GM19025 (cell line): ENCODE results near the gene CSRP1.
"Not testable (repeated sequence)": the region's sequence is repeated elsewhere in the genome, so short reads cannot be mapped to it uniquely, and the experiment has no call there.

ENCODE experiments used
- ATAC-seq: cut with Tn5 transposase; IDR thresholded peaks from one replicate; pipeline ENCODE4 v1.9.1; 2021; ENCODE audit warnings: mild to moderate bottlenecking, low read depth, moderate library complexity; ENCODE audit not compliant: unreplicated experiment

The CSRP1 gene

DNA sequence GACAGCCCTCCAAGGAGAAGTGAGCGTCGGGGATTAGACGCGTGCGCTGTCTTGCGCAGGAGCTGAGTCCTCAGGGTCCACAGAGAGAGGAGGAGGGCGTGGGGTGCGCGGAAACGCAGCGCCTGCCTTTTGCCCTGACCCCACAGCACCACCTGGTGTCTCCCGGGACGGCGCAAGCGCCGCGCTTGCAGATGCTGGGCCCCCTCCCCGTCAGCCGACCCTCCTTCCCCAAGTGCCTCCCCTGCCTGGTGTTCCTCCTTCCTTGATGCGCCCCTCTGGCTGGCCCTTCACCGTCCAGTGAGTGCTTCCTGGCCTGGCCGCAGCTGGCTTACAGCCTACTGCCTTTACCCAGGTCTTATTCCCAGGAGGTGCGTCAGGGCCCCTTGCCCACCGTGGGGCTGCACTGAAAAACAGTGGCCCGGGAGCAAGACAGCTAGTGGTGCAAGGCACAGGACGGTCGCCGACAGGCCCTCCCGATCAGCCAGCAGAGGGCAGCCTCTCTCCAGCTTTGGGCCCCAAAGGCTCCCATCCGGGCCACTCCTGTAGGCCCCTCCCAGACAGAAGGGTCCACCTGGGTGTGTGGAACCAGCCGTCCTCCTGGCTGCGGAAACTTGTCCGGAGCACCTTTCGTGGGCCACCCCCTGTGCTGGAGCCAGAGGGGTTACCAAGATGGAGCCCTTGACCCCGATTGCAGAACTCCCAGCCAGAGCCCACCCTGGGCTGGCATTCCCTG lies 25.0 kb downstream of the CSRP1 start:
- ATAC-seq, result peak; percentile 78

DNA sequence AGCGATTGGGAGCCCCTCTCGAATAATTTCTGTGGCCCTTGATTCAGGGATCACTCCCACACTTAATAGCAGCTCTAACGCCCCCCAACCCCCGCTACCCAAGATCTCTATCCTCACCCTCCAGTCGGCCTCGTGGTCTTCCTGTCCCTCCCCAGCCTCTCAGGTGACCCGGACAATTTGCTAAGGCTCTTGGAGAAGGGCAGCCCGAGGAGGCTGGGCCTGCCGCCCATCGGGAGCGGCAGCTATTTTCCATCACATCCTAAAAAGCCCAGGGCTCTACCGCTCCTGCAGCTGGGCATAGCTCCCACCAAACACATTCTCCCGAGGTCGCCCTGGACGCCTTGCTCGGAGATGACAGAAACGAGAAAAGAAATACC lies 25.9 kb downstream of the CSRP1 start:
- no peak for ATAC-seq

GRCh38 chr1:201480231-201481003 lies 26.5 kb downstream of the CSRP1 start:
- ATAC-seq, result peak; percentile 47

DNA sequence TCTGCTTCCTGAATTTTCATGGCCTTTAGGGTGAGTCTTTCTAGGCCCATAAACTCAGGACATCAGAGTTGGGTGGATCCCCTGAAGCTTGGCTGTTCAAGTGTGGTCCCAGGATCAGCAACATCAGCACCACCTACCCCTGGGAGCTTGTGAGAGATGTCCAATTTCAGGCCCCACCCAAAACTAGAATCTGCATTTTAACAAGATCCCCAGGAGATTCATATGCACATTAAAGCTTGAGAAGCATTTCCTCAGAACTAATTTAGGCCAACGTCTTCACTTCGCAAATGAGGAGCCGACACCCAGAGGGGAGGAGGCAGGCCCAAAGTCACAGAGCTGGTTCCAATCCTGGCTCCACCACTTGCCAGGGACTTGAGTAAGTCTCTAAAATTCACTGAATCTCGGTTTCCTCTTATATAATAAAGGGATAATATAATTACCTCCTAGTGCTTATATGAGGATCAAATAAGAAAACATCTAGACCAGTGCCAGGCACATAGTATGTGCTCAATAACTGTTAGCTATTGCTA lies 27.7 kb downstream of the CSRP1 start:
- no peak for ATAC-seq

- not testable (repeated sequence) for ATAC-seq
These were observed 28.3 kb downstream of the CSRP1 start for GRCh38 chr1:201478666-201479065.

- no peak for ATAC-seq
These were observed 30.1 kb downstream of the CSRP1 start for GRCh38 chr1:201476670-201477344.

- no peak for ATAC-seq
These were observed 30.8 kb downstream of the CSRP1 start for GRCh38 chr1:201475915-201476669.

- no peak for ATAC-seq
These were observed 31.8 kb downstream of the CSRP1 start for GRCh38 chr1:201475130-201475529.

- no peak for ATAC-seq
These were observed 33.6 kb downstream of the CSRP1 start for GRCh38 chr1:201473296-201473695.

DNA sequence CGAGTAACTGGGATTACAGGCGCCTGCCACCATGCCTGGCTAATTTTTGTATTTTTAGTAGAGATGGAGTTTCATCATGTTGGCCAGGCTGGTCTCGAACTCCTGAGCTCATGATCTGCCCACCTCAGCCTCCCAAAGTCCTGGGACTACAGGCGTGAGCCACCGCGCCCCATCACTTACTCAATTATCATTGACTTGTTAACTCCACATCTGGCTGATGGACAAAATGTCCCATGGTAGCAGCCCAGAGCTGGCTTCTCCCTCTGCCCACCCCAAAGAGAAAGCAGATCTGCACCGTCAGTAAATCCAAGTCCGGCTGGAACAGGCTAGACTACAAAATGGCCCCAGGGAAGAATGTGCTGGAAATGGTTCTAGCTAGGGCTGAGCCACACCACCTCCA lies 34.6 kb downstream of the CSRP1 start:
- ATAC-seq, result not testable (repeated sequence)

GRCh38 chr1:201471772-201472171 lies 35.2 kb downstream of the CSRP1 start:
- ATAC-seq, result no peak

- no peak for ATAC-seq
These were observed 36.3 kb downstream of the CSRP1 start for GRCh38 chr1:201470581-201470980.

DNA sequence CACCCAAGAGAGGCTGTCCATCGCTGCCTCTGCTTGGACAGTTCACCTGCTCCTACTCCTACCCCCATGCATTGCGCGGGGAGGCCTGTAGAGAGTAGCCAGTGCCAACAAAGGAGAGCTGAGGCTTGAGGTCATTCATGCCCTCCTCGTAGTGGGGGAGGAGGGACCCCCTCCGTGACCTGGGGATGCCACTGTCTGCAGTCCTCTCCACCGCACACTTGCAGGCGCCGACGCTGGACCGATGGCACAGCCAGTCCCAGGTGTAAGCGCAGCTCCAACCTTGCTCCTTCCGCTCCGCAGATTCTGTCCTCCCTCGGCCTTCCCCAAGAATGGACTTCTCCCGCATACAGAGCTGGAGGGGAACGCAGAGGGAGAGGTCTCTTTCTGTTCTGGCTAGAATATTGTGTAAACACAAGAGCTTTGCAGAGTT lies 37.3 kb downstream of the CSRP1 start:
- peak; percentile 3 for ATAC-seq

DNA sequence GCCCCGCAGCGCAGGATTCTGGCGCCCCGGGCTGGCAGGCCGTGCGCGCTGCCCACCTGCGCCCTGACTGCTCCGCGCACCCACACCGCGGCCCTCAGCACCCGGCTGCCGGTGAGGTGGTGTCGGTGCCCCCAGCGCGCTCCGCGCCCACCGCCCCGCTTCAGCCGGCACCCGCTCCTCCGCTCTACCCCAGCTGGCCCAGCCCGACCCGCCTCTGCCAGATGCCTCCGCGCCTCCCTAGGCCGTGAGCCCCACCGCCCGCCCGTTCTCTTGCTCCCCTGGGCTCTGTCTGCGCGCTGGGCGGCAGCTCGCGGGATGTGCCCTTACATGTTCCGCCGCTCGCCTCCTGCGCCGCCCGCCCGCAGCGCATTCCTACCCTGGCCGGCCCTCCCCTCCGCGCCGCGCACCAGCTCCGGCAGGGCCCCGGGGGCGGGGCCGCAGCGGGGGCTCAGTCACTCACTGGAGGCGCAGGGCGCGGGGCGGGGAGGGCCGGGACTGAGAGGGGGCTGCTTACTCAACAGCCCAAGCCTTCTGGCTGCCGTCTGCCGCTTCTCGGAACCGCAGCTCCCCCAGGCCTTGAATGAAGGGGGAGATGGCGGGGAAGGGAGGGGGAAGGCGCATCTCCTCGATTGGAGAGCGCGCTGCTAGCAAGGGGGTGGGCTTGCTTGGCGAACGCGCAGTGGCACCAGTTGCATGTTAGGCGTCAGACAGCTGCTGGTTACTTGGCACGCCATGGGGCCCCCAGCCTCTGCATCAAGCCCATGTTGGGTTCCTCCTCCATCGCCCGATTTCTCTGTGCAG lies 37.9 kb downstream of the CSRP1 start, which contains the start of gene PHLDA3:
PHLDA3 (minus strand) TSS at position 345 of the 801 bp plus-strand sequence. CDS start 402 bp downstream, outside the sequence.
- peak; percentile 82 for ATAC-seq

DNA sequence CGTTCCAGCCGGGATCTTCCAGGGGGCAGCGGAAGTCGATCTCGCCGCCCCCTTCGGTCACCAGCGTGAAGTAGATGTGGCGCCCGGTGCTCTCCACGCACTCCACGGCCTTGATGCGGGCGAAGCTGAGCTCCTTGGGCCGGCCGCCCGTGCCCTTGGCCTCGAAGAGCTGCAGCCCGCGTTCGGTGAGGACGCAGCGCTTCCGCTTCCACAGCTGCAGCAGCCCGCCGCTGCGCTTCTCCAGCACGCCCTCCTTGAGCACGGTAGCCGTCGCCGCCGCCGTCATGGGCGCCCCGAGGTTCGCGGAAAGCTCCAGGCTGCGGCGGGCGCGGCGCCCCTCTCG lies 38.5 kb downstream of the CSRP1 start:
- ATAC-seq, result no peak

DNA sequence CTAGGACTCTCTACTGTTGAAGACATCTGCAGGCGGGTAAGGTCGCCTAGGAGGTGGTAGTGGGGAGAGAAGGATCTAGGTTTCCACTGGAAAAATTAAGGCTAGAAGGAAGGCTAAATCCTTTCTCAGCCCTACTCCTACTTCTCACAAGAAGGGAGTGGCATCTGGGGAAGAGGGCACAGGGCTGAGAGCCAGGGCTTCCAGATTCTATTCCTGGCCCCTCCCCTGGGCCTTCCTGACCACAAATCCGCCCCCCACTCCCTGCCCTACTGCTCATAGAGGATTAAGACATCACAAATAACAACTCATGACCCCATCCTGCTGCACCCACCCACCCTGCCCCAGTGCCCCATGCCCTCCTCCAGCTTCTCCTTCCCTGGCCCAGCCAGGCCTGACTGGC lies 40.4 kb downstream of the CSRP1 start:
- no peak for ATAC-seq

GRCh38 chr1:201465698-201466290 lies 41.1 kb downstream of the CSRP1 start:
- no peak for ATAC-seq

DNA sequence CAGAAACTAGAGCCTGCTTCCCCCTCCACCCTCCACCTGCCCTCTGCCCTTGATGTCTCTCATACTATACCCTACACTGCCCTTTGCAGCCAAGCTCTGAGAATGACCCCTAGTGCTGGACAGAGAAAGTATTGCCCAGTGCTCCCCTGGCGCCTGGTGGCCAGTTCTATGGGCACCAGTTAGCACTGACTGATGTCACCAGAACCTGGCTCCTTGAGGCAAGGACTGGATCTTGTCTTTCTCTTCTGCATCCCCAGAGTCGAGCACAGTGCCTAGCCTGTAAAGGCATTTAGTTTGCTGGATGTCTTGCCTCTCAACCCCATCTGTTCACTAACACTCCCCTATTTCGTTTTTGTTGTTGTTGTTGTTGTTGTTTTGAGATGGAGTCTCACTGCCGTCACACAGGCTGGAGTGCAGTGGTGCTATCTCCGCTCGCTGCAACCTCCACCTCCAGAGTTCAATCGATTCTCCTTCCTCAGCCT lies 43.8 kb downstream of the CSRP1 start:
- ATAC-seq, result no peak
